ENCODE results near the gene ETFDH. TPM values are rescaled to one million over a fixed set of nuclear protein-coding genes. Genes with fewer than 3 reads are reported as not detected.
"Not testable (repeated sequence)": the region's sequence is repeated elsewhere in the genome, so short reads cannot be mapped to it uniquely, and the experiment has no call there.

The ETFDH gene
- 10 to 100 TPM; 19.1 to 20.2 TPM for total RNA-seq

- peak within 1 kb of the TSS; percentile 96 for H3K27ac Mint-ChIP-seq
- H3K4me1 Mint-ChIP-seq, result peaks cover 23% of the 10 kb centered on the region
- no peaks in the 10 kb centered on the region for H3K27me3 Mint-ChIP-seq
- DNase-seq (peak; percentile 96), ATAC-seq (ENCODE audit: low read depth) (peak; percentile 89)
- POLR2A ChIA-PET, result interaction anchor here (0.7 kb wide), 2 partner anchors 9 to 97 kb away, joined by 3 to 4 read pairs; partner anchors contain the start of gene FNIP2
- peaks cover 7% of the 10 kb centered on the region for H3K36me3 Mint-ChIP-seq
- H3K4me3 Mint-ChIP-seq, result peak within 1 kb of the TSS; percentile 96
- H3K9me3 Mint-ChIP-seq, result no peaks in the 10 kb centered on the region
Observed at GRCh38 chr4:158671915-158672806, at the start of gene ETFDH. TSS of gene ETFDH (plus strand) at chr4:158672296. CDS start at chr4:158672457, 161 bp downstream.

GRCh38 chr4:158624889-158625478, 47.1 kb upstream of the ETFDH start:
- H3K36me3 Mint-ChIP-seq, result no peaks in the 10 kb centered on the region
- peaks cover 27% of the 10 kb centered on the region for H3K27me3 Mint-ChIP-seq
- no peak overlapping the region for H3K4me3 Mint-ChIP-seq
- no peaks in the 10 kb centered on the region for H3K4me1 Mint-ChIP-seq
- no peak overlapping the region for H3K27ac Mint-ChIP-seq
- ATAC-seq (ENCODE audit: low read depth) (no peak), DNase-seq (no peak)
- no peaks in the 10 kb centered on the region for H3K9me3 Mint-ChIP-seq
- POLR2A ChIA-PET, result no interaction called here

GRCh38 chr4:158625544-158625943, 46.6 kb upstream of the ETFDH start:
- Mint-ChIP-seq H3K27me3 (peaks cover 27% of the 10 kb centered on the region), H3K4me3 (no peak overlapping the region), H3K27ac (no peak overlapping the region), H3K9me3 (no peaks in the 10 kb centered on the region), H3K36me3 (no peaks in the 10 kb centered on the region), H3K4me1 (no peaks in the 10 kb centered on the region)
- no peak for DNase-seq
- no peak for ATAC-seq (ENCODE audit: low read depth)
- POLR2A ChIA-PET, result no interaction called here

GRCh38 chr4:158630893-158631292, 41.2 kb upstream of the ETFDH start:
- H3K36me3 Mint-ChIP-seq, result no peaks in the 10 kb centered on the region
- no peak overlapping the region for H3K4me3 Mint-ChIP-seq
- no peak for DNase-seq
- no peaks in the 10 kb centered on the region for H3K4me1 Mint-ChIP-seq
- POLR2A ChIA-PET, result no interaction called here
- peaks cover 22% of the 10 kb centered on the region for H3K27me3 Mint-ChIP-seq
- no peak overlapping the region for H3K27ac Mint-ChIP-seq
- no peak for ATAC-seq (ENCODE audit: low read depth)
- H3K9me3 Mint-ChIP-seq, result no peaks in the 10 kb centered on the region

GRCh38 chr4:158636619-158637018, 35.5 kb upstream of the ETFDH start:
- POLR2A ChIA-PET, result no interaction called here
- H3K36me3 Mint-ChIP-seq, result no peaks in the 10 kb centered on the region
- no peak for ATAC-seq (ENCODE audit: low read depth)

GRCh38 chr4:158644356-158644755, 27.7 kb upstream of the ETFDH start:
- H3K27ac Mint-ChIP-seq, result no peak overlapping the region

More at GRCh38 chr4:158636619-158637018, 35.5 kb upstream of the ETFDH start:
- H3K27ac Mint-ChIP-seq, result no peak overlapping the region
- H3K9me3 Mint-ChIP-seq, result no peaks in the 10 kb centered on the region
- H3K27me3 Mint-ChIP-seq, result peaks cover 35% of the 10 kb centered on the region
- DNase-seq, result no peak
- no peaks in the 10 kb centered on the region for H3K4me1 Mint-ChIP-seq
- no peak overlapping the region for H3K4me3 Mint-ChIP-seq

GRCh38 chr4:158644760-158645159, 27.3 kb upstream of the ETFDH start:
- DNase-seq, result no peak
- H3K9me3 Mint-ChIP-seq, result no peaks in the 10 kb centered on the region
- POLR2A ChIA-PET, result no interaction called here
- no peak for ATAC-seq (ENCODE audit: low read depth)
- H3K4me3 Mint-ChIP-seq, result no peak overlapping the region
- no peaks in the 10 kb centered on the region for H3K4me1 Mint-ChIP-seq
- peaks cover 15% of the 10 kb centered on the region for H3K27me3 Mint-ChIP-seq
- no peak overlapping the region for H3K27ac Mint-ChIP-seq
- no peaks in the 10 kb centered on the region for H3K36me3 Mint-ChIP-seq

More at GRCh38 chr4:158644356-158644755, 27.7 kb upstream of the ETFDH start:
- no peak for DNase-seq
- ATAC-seq (ENCODE audit: low read depth), result no peak
- Mint-ChIP-seq H3K4me3 (no peak overlapping the region), H3K36me3 (no peaks in the 10 kb centered on the region), H3K27me3 (peaks cover 18% of the 10 kb centered on the region), H3K9me3 (no peaks in the 10 kb centered on the region), H3K4me1 (no peaks in the 10 kb centered on the region)
- POLR2A ChIA-PET, result no interaction called here

GRCh38 chr4:158649111-158649680, 22.9 kb upstream of the ETFDH start:
- Mint-ChIP-seq H3K4me1 (peaks cover 5% of the 10 kb centered on the region), H3K36me3 (no peaks in the 10 kb centered on the region), H3K4me3 (no peak overlapping the region), H3K9me3 (no peaks in the 10 kb centered on the region), H3K27me3 (peaks cover 6% of the 10 kb centered on the region), H3K27ac (no peak overlapping the region)
- ATAC-seq (ENCODE audit: low read depth), result no peak
- DNase-seq, result no peak
- POLR2A ChIA-PET, result no interaction called here

GRCh38 chr4:158652920-158653319, 19.2 kb upstream of the ETFDH start:
- H3K9me3 Mint-ChIP-seq, result no peaks in the 10 kb centered on the region
- POLR2A ChIA-PET, result no interaction called here
- H3K4me3 Mint-ChIP-seq, result peak overlapping the region; percentile 35
- ATAC-seq (ENCODE audit: low read depth) (no peak), DNase-seq (no peak)
- H3K4me1 Mint-ChIP-seq, result peaks cover 5% of the 10 kb centered on the region
- no peaks in the 10 kb centered on the region for H3K27me3 Mint-ChIP-seq
- H3K36me3 Mint-ChIP-seq, result no peaks in the 10 kb centered on the region
- no peak overlapping the region for H3K27ac Mint-ChIP-seq

- Mint-ChIP-seq H3K27ac (no peak overlapping the region), H3K4me3 (no peak overlapping the region), H3K27me3 (no peaks in the 10 kb centered on the region), H3K9me3 (no peaks in the 10 kb centered on the region), H3K4me1 (peaks cover 5% of the 10 kb centered on the region), H3K36me3 (no peaks in the 10 kb centered on the region)
- DNase-seq (no peak), ATAC-seq (ENCODE audit: low read depth) (no peak)
- POLR2A ChIA-PET, result no interaction called here
Observed at GRCh38 chr4:158656439-158656838, 15.7 kb upstream of the ETFDH start.

- no peak overlapping the region for H3K4me3 Mint-ChIP-seq
- DNase-seq (no peak), ATAC-seq (ENCODE audit: low read depth) (no peak)
- peaks cover 5% of the 10 kb centered on the region for H3K4me1 Mint-ChIP-seq
- H3K36me3 Mint-ChIP-seq, result no peaks in the 10 kb centered on the region
- no peak overlapping the region for H3K27ac Mint-ChIP-seq
- H3K9me3 Mint-ChIP-seq, result no peaks in the 10 kb centered on the region
- H3K27me3 Mint-ChIP-seq, result no peaks in the 10 kb centered on the region
- POLR2A ChIA-PET, result no interaction called here
Observed at GRCh38 chr4:158657291-158657690, 14.8 kb upstream of the ETFDH start.

GRCh38 chr4:158663255-158663654, 8.8 kb upstream of the ETFDH start:
- H3K27ac Mint-ChIP-seq; H3K27me3 Mint-ChIP-seq; H3K4me1 Mint-ChIP-seq; ATAC-seq (ENCODE audit: low read depth); POLR2A ChIA-PET; H3K9me3 Mint-ChIP-seq; DNase-seq; H3K4me3 Mint-ChIP-seq: not testable (repeated sequence)
- H3K36me3 Mint-ChIP-seq, result peaks cover 13% of the 10 kb centered on the region

- DNase-seq; POLR2A ChIA-PET; H3K4me1 Mint-ChIP-seq; H3K27ac Mint-ChIP-seq; H3K4me3 Mint-ChIP-seq; H3K9me3 Mint-ChIP-seq; H3K27me3 Mint-ChIP-seq; ATAC-seq (ENCODE audit: low read depth): not testable (repeated sequence)
- peaks cover 14% of the 10 kb centered on the region for H3K36me3 Mint-ChIP-seq
Observed at GRCh38 chr4:158663707-158664625, 8.1 kb upstream of the ETFDH start.
